Measurements from ENCODE around the gene BET1. TPM values are rescaled to one million over a fixed set of nuclear protein-coding genes. Genes with fewer than 3 reads are reported as not detected.

The BET1 gene
- total and polyA plus RNA-seq, 2 donors from 2014 or later, result 25.8 to 32.2 TPM

- H3K36me3 ChIP-seq (ENCODE audit: control insufficient read depth in 2 of 3, insufficient read depth in 3 of 3, low read length in 3 of 3), result no peaks in the 10 kb centered on the region
- no peak for FAIRE-seq
- H3K27me3 ChIP-seq (ENCODE audit: control insufficient read depth, insufficient read depth, low read length), result no peaks in the 10 kb centered on the region
- TF ChIP-seq CTCF (IDR thresholded peaks at IDR 0.05; ENCODE audit: borderline replicate concordance, extremely low read depth, insufficient read depth), result no peak
- no peak for DNase-seq
- intact Hi-C loops (cut with DNase I), result no loop called here
- no peak overlapping the region for H3K9ac ChIP-seq (ENCODE audit: low read length in 3 of 3)
- H3K27ac ChIP-seq (ENCODE audit: low read depth in 2 of 2, low read length in 2 of 2), result no peak overlapping the region
- H3K9me3 ChIP-seq (ENCODE audit: control insufficient read depth in 2 of 3, insufficient read depth in 1 of 3, low read length in 3 of 3), result no peaks in the 10 kb centered on the region
- no peak overlapping the region for H3K4me3 ChIP-seq (ENCODE audit: low read length in 3 of 3)
- H3K4me1 ChIP-seq (ENCODE audit: control insufficient read depth in 2 of 3, insufficient read depth in 2 of 3, low read depth in 1 of 3, low read length in 3 of 3), result no peaks in the 10 kb centered on the region
Observed at GRCh38 chr7:94039368-94040035, 35.3 kb upstream of the BET1 start.

GRCh38 chr7:94031865-94032264, 27.7 kb upstream of the BET1 start:
- Histone ChIP-seq H3K27me3 (ENCODE audit: control insufficient read depth, insufficient read depth, low read length) (no peaks in the 10 kb centered on the region), H3K36me3 (ENCODE audit: control insufficient read depth in 2 of 3, insufficient read depth in 3 of 3, low read length in 3 of 3) (no peaks in the 10 kb centered on the region), H3K9ac (ENCODE audit: low read length in 3 of 3) (no peak overlapping the region), H3K9me3 (ENCODE audit: control insufficient read depth in 2 of 3, insufficient read depth in 1 of 3, low read length in 3 of 3) (no peaks in the 10 kb centered on the region), H3K27ac (ENCODE audit: low read depth in 2 of 2, low read length in 2 of 2) (no peak overlapping the region), H3K4me1 (ENCODE audit: control insufficient read depth in 2 of 3, insufficient read depth in 2 of 3, low read depth in 1 of 3, low read length in 3 of 3) (no peaks in the 10 kb centered on the region), H3K4me3 (ENCODE audit: low read length in 3 of 3) (no peak overlapping the region)
- TF ChIP-seq CTCF (IDR thresholded peaks at IDR 0.05; ENCODE audit: borderline replicate concordance, extremely low read depth, insufficient read depth), result no peak
- FAIRE-seq (no peak), DNase-seq (no peak)
- intact Hi-C loops (cut with DNase I), result no loop called here

GRCh38 chr7:94030634-94031033, 26.5 kb upstream of the BET1 start:
- TF ChIP-seq CTCF (IDR thresholded peaks at IDR 0.05; ENCODE audit: borderline replicate concordance, extremely low read depth, insufficient read depth), result no peak
- Histone ChIP-seq H3K4me3 (ENCODE audit: low read length in 3 of 3) (no peak overlapping the region), H3K9ac (ENCODE audit: low read length in 3 of 3) (no peak overlapping the region), H3K27ac (ENCODE audit: low read depth in 2 of 2, low read length in 2 of 2) (no peak overlapping the region), H3K9me3 (ENCODE audit: control insufficient read depth in 2 of 3, insufficient read depth in 1 of 3, low read length in 3 of 3) (no peaks in the 10 kb centered on the region), H3K27me3 (ENCODE audit: control insufficient read depth, insufficient read depth, low read length) (no peaks in the 10 kb centered on the region), H3K4me1 (ENCODE audit: control insufficient read depth in 2 of 3, insufficient read depth in 2 of 3, low read depth in 1 of 3, low read length in 3 of 3) (no peaks in the 10 kb centered on the region), H3K36me3 (ENCODE audit: control insufficient read depth in 2 of 3, insufficient read depth in 3 of 3, low read length in 3 of 3) (no peaks in the 10 kb centered on the region)
- DNase-seq (no peak), FAIRE-seq (no peak)
- intact Hi-C loops (cut with DNase I), result no loop called here

- no peak for TF ChIP-seq CTCF (IDR thresholded peaks at IDR 0.05; ENCODE audit: borderline replicate concordance, extremely low read depth, insufficient read depth)
- Histone ChIP-seq H3K9ac (ENCODE audit: low read length in 3 of 3) (no peak overlapping the region), H3K4me1 (ENCODE audit: control insufficient read depth in 2 of 3, insufficient read depth in 2 of 3, low read depth in 1 of 3, low read length in 3 of 3) (no peaks in the 10 kb centered on the region), H3K27me3 (ENCODE audit: control insufficient read depth, insufficient read depth, low read length) (no peaks in the 10 kb centered on the region), H3K36me3 (ENCODE audit: control insufficient read depth in 2 of 3, insufficient read depth in 3 of 3, low read length in 3 of 3) (no peaks in the 10 kb centered on the region), H3K4me3 (ENCODE audit: low read length in 3 of 3) (no peak overlapping the region), H3K27ac (ENCODE audit: low read depth in 2 of 2, low read length in 2 of 2) (no peak overlapping the region), H3K9me3 (ENCODE audit: control insufficient read depth in 2 of 3, insufficient read depth in 1 of 3, low read length in 3 of 3) (no peaks in the 10 kb centered on the region)
- DNase-seq, result no peak
- intact Hi-C loops (cut with DNase I), result no loop called here
- no peak for FAIRE-seq
Observed at GRCh38 chr7:94029976-94030375, 25.8 kb upstream of the BET1 start.
